ENCODE data around the gene ZGPAT. TPM values are rescaled to one million over a fixed set of nuclear protein-coding genes. Genes with fewer than 3 reads are reported as not detected.
"Not testable (repeated sequence)": the region's sequence is repeated elsewhere in the genome, so short reads cannot be mapped to it uniquely, and the experiment has no call there.

Gene ZGPAT
- total RNA-seq, 6 donors from 2014 or later, result 24.8 to 70.2 (median 36.8) TPM

GRCh38 chr20:63668351-63668750 lies 39.5 kb upstream of the ZGPAT start:
- H3K27ac ChIP-seq, result no peak overlapping the region
- H3K4me3 ChIP-seq, result no peak overlapping the region
- H3K9me3 ChIP-seq, result no peaks in the 10 kb centered on the region
- WGBS, 2 donors, result 96% methylated on average over 10 to 11 of the region's 11 CpGs
- ATAC-seq (ENCODE audit: low FRiP score in 2 of 2), result no peak
- H3K4me1 ChIP-seq, result no peaks in the 10 kb centered on the region
- peak in 1 of 2 donors; percentile 57 for DNase-seq
- H3K27me3 ChIP-seq, result no peaks in the 10 kb centered on the region
- TF ChIP-seq POLR2A (IDR thresholded peaks at IDR 0.05) (no peak), EP300 (IDR thresholded peaks at IDR 0.05) (no peak), POLR2AphosphoS5 (IDR thresholded peaks at IDR 0.05) (no peak)
- H3K36me3 ChIP-seq, result peaks cover 0 to 65% (median 43%) of the 10 kb centered on the region in 4 donors

- DNase-seq; H3K9me3 ChIP-seq; H3K27me3 ChIP-seq; H3K27ac ChIP-seq; H3K4me3 ChIP-seq; ATAC-seq (ENCODE audit: low FRiP score in 2 of 2); H3K4me1 ChIP-seq: not testable (repeated sequence)
- peaks cover 0 to 64% (median 40%) of the 10 kb centered on the region in 4 donors for H3K36me3 ChIP-seq
- 94 to 96% methylated on average over 12 of the region's 12 CpGs for WGBS, 2 donors
Observed at GRCh38 chr20:63671695-63672094, 36.1 kb upstream of the ZGPAT start.

GRCh38 chr20:63672666-63673065 lies 35.2 kb upstream of the ZGPAT start:
- Histone ChIP-seq H3K27me3 (no peaks in the 10 kb centered on the region), H3K4me1 (no peaks in the 10 kb centered on the region), H3K4me3 (no peak overlapping the region), H3K27ac (no peak overlapping the region), H3K36me3 (peaks cover 0 to 61% (median 35%) of the 10 kb centered on the region in 4 donors), H3K9me3 (no peaks in the 10 kb centered on the region)
- 97 to 98% methylated on average over 6 to 10 of the region's 10 CpGs for WGBS, 2 donors
- ATAC-seq (ENCODE audit: low FRiP score in 2 of 2), result peak in 1 of 2 donors; percentile 7
- DNase-seq, result peak in 1 of 2 donors; percentile 52
- TF ChIP-seq CTCF (IDR thresholded peaks at IDR 0.05) (no peak), POLR2AphosphoS5 (IDR thresholded peaks at IDR 0.05) (no peak), EP300 (IDR thresholded peaks at IDR 0.05) (no peak), POLR2A (IDR thresholded peaks at IDR 0.05) (no peak)

GRCh38 chr20:63673951-63674350 lies 33.9 kb upstream of the ZGPAT start:
- peaks cover 0 to 60% (median 27%) of the 10 kb centered on the region in 4 donors for H3K36me3 ChIP-seq
- no peak for TF ChIP-seq CTCF (IDR thresholded peaks at IDR 0.05)
- no peak for TF ChIP-seq EP300 (IDR thresholded peaks at IDR 0.05)
- TF ChIP-seq POLR2A (IDR thresholded peaks at IDR 0.05), result no peak
- no peak for TF ChIP-seq POLR2AphosphoS5 (IDR thresholded peaks at IDR 0.05)
- H3K27me3 ChIP-seq, result no peaks in the 10 kb centered on the region
- no peak overlapping the region for H3K4me3 ChIP-seq
- H3K27ac ChIP-seq, result no peak overlapping the region
- peak in 1 of 2 donors; percentile 61 for ATAC-seq (ENCODE audit: low FRiP score in 2 of 2)
- peak in 1 of 2 donors; percentile 66 for DNase-seq
- 98 to 100% methylated on average over 2 to 12 of the region's 14 CpGs for WGBS, 2 donors
- no peaks in the 10 kb centered on the region for H3K9me3 ChIP-seq
- H3K4me1 ChIP-seq, result no peaks in the 10 kb centered on the region

- 91 to 94% methylated on average over 17 to 20 of the region's 20 CpGs for WGBS, 2 donors
- DNase-seq (peak in 1 of 2 donors; percentile 34), ATAC-seq (ENCODE audit: low FRiP score in 2 of 2) (no peak)
- Histone ChIP-seq H3K4me3 (no peak overlapping the region), H3K4me1 (no peaks in the 10 kb centered on the region), H3K27me3 (no peaks in the 10 kb centered on the region), H3K36me3 (peaks cover 0 to 73% (median 28%) of the 10 kb centered on the region in 4 donors), H3K27ac (no peak overlapping the region), H3K9me3 (no peaks in the 10 kb centered on the region)
- no peak for TF ChIP-seq EP300 (IDR thresholded peaks at IDR 0.05)
- TF ChIP-seq POLR2AphosphoS5 (IDR thresholded peaks at IDR 0.05), result no peak
- no peak for TF ChIP-seq CTCF (IDR thresholded peaks at IDR 0.05)
- TF ChIP-seq POLR2A (IDR thresholded peaks at IDR 0.05), result no peak
Observed at GRCh38 chr20:63675681-63676368, 32.0 kb upstream of the ZGPAT start.

- no peak for TF ChIP-seq POLR2A (IDR thresholded peaks at IDR 0.05)
- no peak for TF ChIP-seq POLR2AphosphoS5 (IDR thresholded peaks at IDR 0.05)
- TF ChIP-seq CTCF (IDR thresholded peaks at IDR 0.05), result no peak
- no peak for TF ChIP-seq EP300 (IDR thresholded peaks at IDR 0.05)
- no peaks in the 10 kb centered on the region for H3K27me3 ChIP-seq
- DNase-seq (no peak), ATAC-seq (ENCODE audit: low FRiP score in 2 of 2) (no peak)
- 87 to 89% methylated on average over 6 to 13 of the region's 13 CpGs for WGBS, 2 donors
- H3K27ac ChIP-seq, result no peak overlapping the region
- peaks cover 0 to 64% (median 25%) of the 10 kb centered on the region in 4 donors for H3K36me3 ChIP-seq
- H3K9me3 ChIP-seq, result no peaks in the 10 kb centered on the region
- H3K4me3 ChIP-seq, result no peak overlapping the region
- H3K4me1 ChIP-seq, result peaks cover 0 to 13% (median 3%) of the 10 kb centered on the region in 4 donors
Observed at GRCh38 chr20:63678071-63678470, 29.8 kb upstream of the ZGPAT start.

All from upper lobe of left lung (tissue), 6 donors.